Measurements from ENCODE around the gene CTDP1. TPM values are rescaled to one million over a fixed set of nuclear protein-coding genes. Genes with fewer than 3 reads are reported as not detected.
A peak's percentile ranks its signal among the peaks of the same experiment; 100 is the strongest.

The CTDP1 gene
- total RNA-seq, 2 donors from 2014 or later, result 8.8 to 21.8 TPM

DNA sequence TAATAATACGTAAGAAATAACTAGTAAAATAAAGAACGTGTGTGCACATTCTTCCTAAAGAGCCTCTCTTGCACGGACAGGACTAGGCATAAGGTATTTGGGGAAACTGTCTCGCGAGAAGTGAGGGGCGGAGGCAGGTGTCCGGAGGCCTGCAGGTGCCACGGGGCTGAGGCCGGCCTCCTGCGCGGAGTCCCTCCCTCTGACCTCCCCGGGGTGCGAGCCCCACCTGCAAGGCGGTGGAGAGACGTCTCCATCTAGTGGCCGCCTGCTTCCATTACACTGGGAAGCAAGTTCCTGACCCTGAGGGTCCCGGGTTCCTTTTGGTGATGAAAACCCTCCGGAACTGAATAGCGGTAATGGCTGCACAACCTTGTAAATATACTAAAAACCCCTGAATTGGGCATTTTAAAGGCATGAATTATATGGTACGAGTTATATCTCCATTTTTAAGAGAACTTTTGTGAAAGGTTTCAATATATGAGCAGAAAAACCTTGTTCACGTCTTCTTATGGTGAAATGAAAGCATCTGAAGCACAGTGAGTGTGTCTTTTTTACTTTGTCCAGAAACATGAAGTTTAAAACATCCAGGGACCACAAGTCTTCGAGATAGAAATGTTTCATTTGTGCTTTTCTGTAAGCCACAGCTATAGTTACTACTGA, 35.5 kb upstream of the CTDP1 start:
- H3K9me3 ChIP-seq, result no peaks in the 10 kb centered on the region
- no peak overlapping the region for H3K4me3 ChIP-seq
- TF ChIP-seq, protein P1, sequence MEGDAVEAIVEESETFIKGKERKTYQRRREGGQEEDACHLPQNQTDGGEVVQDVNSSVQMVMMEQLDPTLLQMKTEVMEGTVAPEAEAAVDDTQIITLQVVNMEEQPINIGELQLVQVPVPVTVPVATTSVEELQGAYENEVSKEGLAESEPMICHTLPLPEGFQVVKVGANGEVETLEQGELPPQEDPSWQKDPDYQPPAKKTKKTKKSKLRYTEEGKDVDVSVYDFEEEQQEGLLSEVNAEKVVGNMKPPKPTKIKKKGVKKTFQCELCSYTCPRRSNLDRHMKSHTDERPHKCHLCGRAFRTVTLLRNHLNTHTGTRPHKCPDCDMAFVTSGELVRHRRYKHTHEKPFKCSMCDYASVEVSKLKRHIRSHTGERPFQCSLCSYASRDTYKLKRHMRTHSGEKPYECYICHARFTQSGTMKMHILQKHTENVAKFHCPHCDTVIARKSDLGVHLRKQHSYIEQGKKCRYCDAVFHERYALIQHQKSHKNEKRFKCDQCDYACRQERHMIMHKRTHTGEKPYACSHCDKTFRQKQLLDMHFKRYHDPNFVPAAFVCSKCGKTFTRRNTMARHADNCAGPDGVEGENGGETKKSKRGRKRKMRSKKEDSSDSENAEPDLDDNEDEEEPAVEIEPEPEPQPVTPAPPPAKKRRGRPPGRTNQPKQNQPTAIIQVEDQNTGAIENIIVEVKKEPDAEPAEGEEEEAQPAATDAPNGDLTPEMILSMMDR (IDR thresholded peaks at IDR 0.05), result peak; percentile 73 to 92 (median 86)
- TF ChIP-seq POLR2A (IDR thresholded peaks at IDR 0.05), result no peak
- peak; percentile 62 for ATAC-seq
- H3K36me3 ChIP-seq (replicated peaks in 1 of 2; ENCODE audit: insufficient read depth in 1 of 2, low read depth in 2 of 2), result no peaks in the 10 kb centered on the region
- peak; percentile 56 to 68 (median 58) for DNase-seq
- H3K4me1 ChIP-seq, result no peaks in the 10 kb centered on the region
- H3K27me3 ChIP-seq, result no peaks in the 10 kb centered on the region
- intact Hi-C loops (cut with DNase I), result loop anchor here (5.0 kb wide), 1 partner anchor 262 kb away; no protein-coding TSS in a partner anchor
- H3K27ac ChIP-seq, result no peak overlapping the region
- WGBS, 2 donors, result 12% methylated on average over 22 of the region's 22 CpGs

DNA sequence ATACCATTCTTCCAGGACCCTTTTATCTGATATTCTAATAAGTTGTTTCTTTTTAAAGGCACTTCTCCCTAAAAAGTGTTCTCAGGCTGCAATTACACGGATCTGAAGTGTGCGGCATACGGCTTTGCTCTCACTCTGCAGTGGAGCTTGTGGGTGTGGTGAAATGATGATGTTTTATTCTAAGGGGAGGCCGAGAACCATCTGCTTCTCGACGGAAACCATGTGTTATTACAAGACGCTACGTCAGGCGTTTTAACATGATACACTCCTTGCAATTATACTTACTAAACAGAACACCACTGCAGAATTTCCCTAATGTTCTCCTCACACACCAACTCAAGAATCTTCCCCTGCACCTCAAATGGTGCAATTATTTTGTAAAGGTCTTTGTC, 34.9 kb upstream of the CTDP1 start:
- no peak overlapping the region for H3K27ac ChIP-seq
- intact Hi-C loops (cut with DNase I), result loop anchor here (5.0 kb wide), 1 partner anchor 262 kb away; no protein-coding TSS in a partner anchor
- ATAC-seq (no peak), DNase-seq (no peak)
- no peaks in the 10 kb centered on the region for H3K27me3 ChIP-seq
- H3K4me1 ChIP-seq, result no peaks in the 10 kb centered on the region
- 63 to 76% methylated on average over 9 of the region's 9 CpGs for WGBS, 2 donors
- TF ChIP-seq, protein P1 (IDR thresholded peaks at IDR 0.05), result no peak
- no peak for TF ChIP-seq POLR2A (IDR thresholded peaks at IDR 0.05)
- no peaks in the 10 kb centered on the region for H3K36me3 ChIP-seq (replicated peaks in 1 of 2; ENCODE audit: insufficient read depth in 1 of 2, low read depth in 2 of 2)
- no peak overlapping the region for H3K4me3 ChIP-seq
- no peaks in the 10 kb centered on the region for H3K9me3 ChIP-seq

- Histone ChIP-seq H3K27ac (no peak overlapping the region), H3K4me3 (no peak overlapping the region), H3K27me3 (no peaks in the 10 kb centered on the region), H3K9me3 (no peaks in the 10 kb centered on the region), H3K4me1 (no peaks in the 10 kb centered on the region), H3K36me3 (replicated peaks in 1 of 2; ENCODE audit: insufficient read depth in 1 of 2, low read depth in 2 of 2) (no peaks in the 10 kb centered on the region)
- TF ChIP-seq, protein P1 (IDR thresholded peaks at IDR 0.05), result no peak
- TF ChIP-seq POLR2A (IDR thresholded peaks at IDR 0.05), result no peak
- no peak for ATAC-seq
- DNase-seq, result no peak
- 71 to 81% methylated on average over 19 to 21 of the region's 21 CpGs for WGBS, 2 donors
- intact Hi-C loops (cut with DNase I), result no loop called here
Observed at GRCh38 chr18:79645291-79645983, 34.2 kb upstream of the CTDP1 start.

DNA sequence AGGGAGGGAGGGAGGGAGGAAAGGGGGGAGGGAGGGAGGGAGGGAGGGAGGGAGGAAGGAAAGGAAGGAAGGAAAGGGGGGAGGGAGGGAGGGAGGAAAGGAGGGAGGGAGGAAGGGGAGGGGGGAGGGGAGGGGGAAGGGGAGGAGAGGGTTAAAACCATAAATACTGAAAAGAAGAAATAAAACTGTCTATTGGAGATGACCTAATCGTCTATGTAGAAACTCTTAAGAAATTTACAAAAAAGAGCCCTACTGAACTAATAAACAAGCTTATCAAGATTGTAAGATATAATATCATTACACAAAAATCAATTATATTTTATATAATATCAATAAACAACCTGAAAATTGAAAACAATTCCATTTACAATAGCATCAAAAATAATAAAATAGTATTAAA, 32.3 kb upstream of the CTDP1 start:
- Histone ChIP-seq H3K27me3 (no peaks in the 10 kb centered on the region), H3K4me3 (no peak overlapping the region), H3K9me3 (no peaks in the 10 kb centered on the region), H3K36me3 (replicated peaks in 1 of 2; ENCODE audit: insufficient read depth in 1 of 2, low read depth in 2 of 2) (no peaks in the 10 kb centered on the region), H3K27ac (no peak overlapping the region), H3K4me1 (no peaks in the 10 kb centered on the region)
- ATAC-seq (no peak), DNase-seq (no peak)
- TF ChIP-seq POLR2A (IDR thresholded peaks at IDR 0.05), result no peak
- TF ChIP-seq, protein P1 (IDR thresholded peaks at IDR 0.05), result no peak
- intact Hi-C loops (cut with DNase I), result no loop called here
- 0 to 3% methylated on average over 1 of the region's 1 CpG for WGBS, 2 donors

Data from body of pancreas (tissue), 4 donors.